Gastrocnemius medialis (tissue), 4 donors: ENCODE data around the gene ATP2B1. TPM values are rescaled to one million over a fixed set of nuclear protein-coding genes. Genes with fewer than 3 reads are reported as not detected.

ENCODE experiments used
- ATAC-seq, 2 donors: fragments of 150-250 bp; one replicate each; pipeline ENCODE4 v1.9.1; 2016
- DNase-seq, 2 donors: peaks; one replicate each; pipeline ENCODE4 v3.0.0-alpha.2; 2019
- H3K27ac ChIP-seq, 4 donors: fragments of 200-600 bp; sonication (generic); 1 replicate in 1 of 4; 2 replicates in 3 of 4; pipeline ENCODE4 v1.5.1; 2016 to 2018; ENCODE audit warnings: mild to moderate bottlenecking in 2 of 4, moderate library complexity in 1 of 4
- H3K27me3 ChIP-seq, 3 donors: fragments of 200-600 bp; sonication (generic) in 2 of 3; 1 replicate in 1 of 3; 2 replicates in 2 of 3; pipeline versions ENCODE4 v1.5.1 to v1.6.0; 2016 to 2019; ENCODE audit warnings: mild to moderate bottlenecking in 1 of 3, moderate library complexity in 1 of 3
- H3K36me3 ChIP-seq, 2 donors: fragments of 200-600 bp; sonication (generic) in 1 of 2; one replicate each; pipeline ENCODE4 v1.5.1; 2017 to 2018
- H3K4me1 ChIP-seq, 2 donors: fragments of 200-600 bp; sonication (generic) in 1 of 2; one replicate each; pipeline ENCODE4 v1.5.1; 2016 to 2017; ENCODE audit warnings: mild to moderate bottlenecking in 2 of 2
- H3K4me3 ChIP-seq, 4 donors: fragments of 200-600 bp; sonication (generic) in 3 of 4; 1 replicate in 1 of 4; 2 replicates in 3 of 4; pipeline ENCODE4 v1.5.1; 2016 to 2019; ENCODE audit warnings: mild to moderate bottlenecking in 2 of 4
- H3K9me3 ChIP-seq, 3 donors: fragments of 200-600 bp; sonication (generic) in 2 of 3; 1 replicate in 1 of 3; 2 replicates in 2 of 3; pipeline ENCODE4 v1.5.1; 2016 to 2019
- CTCF ChIP-seq, 5 experiments: fragments of 450-650 bp in 3 of 5; fragments of 200-600 bp in 2 of 5; sonication (generic) in 2 of 5; IDR thresholded peaks in 4 of 5; conservative IDR thresholded peaks in 1 of 5; 1 replicate in 4 of 5; 2 replicates in 1 of 5; pipeline ENCODE4 v1.5.1; 2016 to 2019; ENCODE audit warnings: antibody characterized with exemption in 5 of 5, mild to moderate bottlenecking in 3 of 5, moderate library complexity in 3 of 5
- POLR2A ChIP-seq, 2 donors: fragments of 450-650 bp; IDR thresholded peaks; one replicate each; pipeline ENCODE4 v1.6.1; 2017; ENCODE audit warnings: antibody characterized with exemption in 2 of 2, mild to moderate bottlenecking in 2 of 2, moderate library complexity in 2 of 2
- in situ Hi-C, 4 donors: fragments of 200-750 bp; cut with MboI; loops; one replicate each; pipeline versions ENCODE4 v1.15.0 to v1.8.0; 2017; ENCODE audit warnings: low sequenced_read_pairs in 4 of 4
- intact Hi-C: fragments of 100-400 bp; cut with DNase I; formaldehyde crosslinking; loops from one replicate; pipeline ENCODE4 v1.15.1; 2023; ENCODE audit warnings: low total_unique reads
- total RNA-seq, 4 donors: library from RNA; depleted of rRNA; stranded (reverse); fragments of >200 nt; gene quantifications; one replicate each; pipeline versions ENCODE4 v1.1.0 to v1.2.3, GENCODE V29; 2016

The ATP2B1 gene
- total RNA-seq, 4 donors from 2014 or later: 32.9 to 52.8 (median 47.1) TPM

GRCh38 chr12:89752341-89752740 lies 43.7 kb upstream of the ATP2B1 start:
- TF ChIP-seq CTCF (IDR thresholded peaks at IDR 0.05 in 4 of 5, conservative IDR thresholded peaks at IDR 0.05 in 1 of 5) (no peak), POLR2A (IDR thresholded peaks at IDR 0.05) (no peak)
- no peaks in the 10 kb centered on the region for H3K36me3 ChIP-seq
- no peaks in the 10 kb centered on the region for H3K9me3 ChIP-seq
- H3K4me1 ChIP-seq: no peaks in the 10 kb centered on the region
- no peak overlapping the region for H3K4me3 ChIP-seq
- intact Hi-C loops: no loop called here
- DNase-seq (no peak), ATAC-seq (no peak)
- in situ Hi-C loops: no loop called here
- H3K27ac ChIP-seq: no peak overlapping the region
- no peaks in the 10 kb centered on the region for H3K27me3 ChIP-seq

GRCh38 chr12:89750389-89751351 lies 42.0 kb upstream of the ATP2B1 start:
- in situ Hi-C loops: no loop called here
- ATAC-seq (no peak), DNase-seq (no peak)
- H3K4me1 ChIP-seq: no peaks in the 10 kb centered on the region
- H3K36me3 ChIP-seq: no peaks in the 10 kb centered on the region
- intact Hi-C loops: no loop called here
- no peaks in the 10 kb centered on the region for H3K9me3 ChIP-seq
- no peaks in the 10 kb centered on the region for H3K27me3 ChIP-seq
- no peak overlapping the region for H3K27ac ChIP-seq
- H3K4me3 ChIP-seq: no peak overlapping the region
- no peak for TF ChIP-seq CTCF (IDR thresholded peaks at IDR 0.05 in 4 of 5, conservative IDR thresholded peaks at IDR 0.05 in 1 of 5)
- TF ChIP-seq POLR2A (IDR thresholded peaks at IDR 0.05): no peak

- H3K9me3 ChIP-seq: no peaks in the 10 kb centered on the region
- ATAC-seq (no peak), DNase-seq (no peak)
- no peaks in the 10 kb centered on the region for H3K36me3 ChIP-seq
- TF ChIP-seq POLR2A (IDR thresholded peaks at IDR 0.05) (no peak), CTCF (IDR thresholded peaks at IDR 0.05 in 4 of 5, conservative IDR thresholded peaks at IDR 0.05 in 1 of 5) (no peak)
- no peak overlapping the region for H3K4me3 ChIP-seq
- H3K27me3 ChIP-seq: no peaks in the 10 kb centered on the region
- intact Hi-C loops (no loop called here), in situ Hi-C loops (no loop called here)
- H3K4me1 ChIP-seq: no peaks in the 10 kb centered on the region
- no peak overlapping the region for H3K27ac ChIP-seq
Measured at GRCh38 chr12:89748791-89749190, 40.2 kb upstream of the ATP2B1 start.

- no peak for DNase-seq
- intact Hi-C loops: no loop called here
- in situ Hi-C loops: no loop called here
Measured at GRCh38 chr12:89745286-89745685, 36.6 kb upstream of the ATP2B1 start.

More at GRCh38 chr12:89745286-89745685, 36.6 kb upstream of the ATP2B1 start:
- H3K4me3 ChIP-seq: no peak overlapping the region
- no peaks in the 10 kb centered on the region for H3K4me1 ChIP-seq
- no peaks in the 10 kb centered on the region for H3K27me3 ChIP-seq
- TF ChIP-seq POLR2A (IDR thresholded peaks at IDR 0.05): no peak
- no peak for TF ChIP-seq CTCF (IDR thresholded peaks at IDR 0.05 in 4 of 5, conservative IDR thresholded peaks at IDR 0.05 in 1 of 5)
- H3K27ac ChIP-seq: no peak overlapping the region
- ATAC-seq: no peak
- H3K36me3 ChIP-seq: no peaks in the 10 kb centered on the region
- peaks cover 0 to 10% (median 0%) of the 10 kb centered on the region in 3 donors for H3K9me3 ChIP-seq
